PC-3 (cell line): ENCODE measurements around the gene DAPK1. TPM values are rescaled to one million over a fixed set of nuclear protein-coding genes. Genes with fewer than 3 reads are reported as not detected.

Experiments
- ATAC-seq: fragments of 200-7000 bp; cut with Tn5 transposase; 2 replicates; pipeline ENCODE4 v1.9.1; 2020; ENCODE audit warnings: mild to moderate bottlenecking, moderate library complexity
- BruUV-seq: library from RNA; stranded (reverse); fragments of 400-500 nt; replicated peaks from 2 replicates; lab custom pipeline; 2021; lab: Mats Ljungman, UMichigan
- CTCF ChIA-PET: fragments of 300-600 bp; sonication (Branson Sonifier 250); formaldehyde crosslinking; loops from one replicate; lab custom pipeline; 2022; ENCODE audit warnings: antibody characterized with exemption; lab: Charles Lee
- POLR2A ChIA-PET: fragments of 300-600 bp; sonication (Branson Sonifier 250); formaldehyde crosslinking; loops from one replicate; lab custom pipeline; 2022; ENCODE audit warnings: antibody characterized with exemption; ENCODE audit not compliant: unreplicated experiment; lab: Charles Lee
- DNase-seq: peaks from one replicate; pipeline ENCODE4 v3.0.0-alpha.2; 2015
- H2AFZ ChIP-seq: fragments of 300-600 bp; sonication (generic); 2 replicates; pipeline ENCODE4 v1.6.0; 2016; ENCODE audit warnings: antibody characterized with exemption, low read length
- H3F3A ChIP-seq: fragments of 300-600 bp; sonication (generic); one replicate; pipeline ENCODE4 v1.6.0; 2017; ENCODE audit warnings: antibody characterized with exemption, low read length, control low read depth, mild to moderate bottlenecking; ENCODE audit not compliant: unreplicated experiment
- H3K27ac ChIP-seq: fragments of 300-600 bp; sonication (generic); 2 replicates; pipeline ENCODE4 v1.5.1; 2016; ENCODE audit warnings: mild to moderate bottlenecking, low read length
- H3K27me3 ChIP-seq: fragments of 300-600 bp; sonication (generic); 2 replicates; pipeline ENCODE4 v1.6.1; 2016; ENCODE audit warnings: low read length, mixed read lengths
- H3K36me3 ChIP-seq: fragments of 300-600 bp; sonication (generic); 2 replicates; pipeline ENCODE4 v1.6.1; 2016; ENCODE audit warnings: low read depth, mixed run types, low read length, mixed read lengths
- H3K4me1 ChIP-seq: fragments of 300-600 bp; sonication (generic); 2 replicates; pipeline ENCODE4 v1.5.1; 2016; ENCODE audit warnings: low read length; ENCODE audit not compliant: insufficient read depth
- H3K4me2 ChIP-seq: fragments of 300-600 bp; sonication (generic); 2 replicates; pipeline ENCODE4 v1.6.0; 2016; ENCODE audit warnings: low read length
- H3K4me3 ChIP-seq: fragments of 300-600 bp; sonication (generic); 2 replicates; pipeline ENCODE4 v1.5.1; 2016; ENCODE audit warnings: mild to moderate bottlenecking, low read length, mixed read lengths
- H3K79me2 ChIP-seq: fragments of 300-600 bp; sonication (generic); 2 replicates; pipeline ENCODE4 v1.6.1; 2017; ENCODE audit warnings: low read length, mixed read lengths
- H3K9ac ChIP-seq: fragments of 300-600 bp; sonication (generic); 2 replicates; pipeline ENCODE4 v1.6.0; 2016; ENCODE audit warnings: mild to moderate bottlenecking, low read length
- H3K9me2 ChIP-seq: fragments of 300-600 bp; sonication (generic); replicated peaks from 2 replicates; pipeline ENCODE4 v1.6.1; 2016; ENCODE audit warnings: mixed run types, low read length, mixed read lengths
- H3K9me3 ChIP-seq: fragments of 300-600 bp; sonication (generic); 2 replicates; pipeline ENCODE4 v1.6.1; 2016; ENCODE audit warnings: low read length, mixed read lengths
- H4K20me1 ChIP-seq: fragments of 300-600 bp; sonication (generic); 2 replicates; pipeline ENCODE4 v1.6.1; 2016; ENCODE audit warnings: low read length, mixed read lengths
- EZH2 ChIP-seq: fragments of 300-600 bp; sonication (generic); IDR thresholded peaks from one replicate; pipeline ENCODE4 v1.6.1; 2017; ENCODE audit warnings: antibody characterized with exemption, mild to moderate bottlenecking, low read length; ENCODE audit not compliant: unreplicated experiment
- EZH2phosphoT487 ChIP-seq: fragments of 300-600 bp; sonication (generic); IDR thresholded peaks from 2 replicates; pipeline ENCODE4 v1.6.1; 2018; ENCODE audit warnings: mild to moderate bottlenecking, antibody characterized with exemption, low read length, borderline replicate concordance
- intact Hi-C: fragments of 100-400 bp; cut with micrococcal nuclease; formaldehyde crosslinking; loops from 2 replicates; pipeline ENCODE4 v1.9.0; 2023
- total RNA-seq: library from RNA; depleted of rRNA; stranded (reverse); fragments of >200 nt; gene quantifications from 2 replicates; pipeline ENCODE4 v1.2.3, GENCODE V29; 2014
- TF ChIP-seq, protein P1 (sequence below): fragments of 300-600 bp; sonication (generic); conservative IDR thresholded peaks from 2 replicates; pipeline ENCODE4 v1.5.1; 2017; ENCODE audit warnings: antibody characterized with exemption, low read depth, mild to moderate bottlenecking, low read length

The DAPK1 gene
- total RNA-seq, 1 experiment from 2014 or later, result not detected

DNA sequence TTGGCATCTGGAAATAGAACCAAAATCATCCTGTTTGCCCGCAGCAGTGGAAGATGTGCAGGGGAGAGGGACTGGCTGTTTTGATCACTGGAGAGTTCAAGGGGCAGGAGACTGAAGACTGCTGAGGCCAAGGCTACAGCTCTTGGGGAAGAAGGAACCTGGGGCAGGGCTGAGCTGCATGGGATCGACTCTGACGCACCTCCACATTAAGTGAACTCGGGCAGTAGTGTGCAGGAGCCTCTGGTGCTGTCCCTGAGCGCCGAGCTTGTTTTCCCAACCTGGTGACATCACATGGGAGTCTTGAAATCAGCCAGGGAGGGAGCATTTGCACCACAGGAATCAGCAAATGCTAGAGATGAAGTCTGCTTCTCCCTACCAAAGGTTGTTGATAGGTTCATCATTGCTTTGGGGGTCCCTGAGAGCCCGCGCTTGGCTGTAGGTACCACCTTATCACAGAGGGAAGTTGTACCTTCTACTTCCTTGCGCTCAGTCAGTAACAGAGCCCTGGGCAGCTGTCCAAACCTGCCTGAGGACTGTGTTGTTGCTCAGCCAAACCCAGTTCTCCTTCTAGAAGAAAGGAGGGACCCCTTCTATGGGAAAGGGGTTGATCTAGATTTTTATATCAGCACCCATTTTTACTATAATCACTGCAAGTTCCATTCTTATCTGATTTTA lies 175.9 kb downstream of the DAPK1 start:
- H3K9me3 ChIP-seq, result no peaks in the 10 kb centered on the region
- H3K9me2 ChIP-seq, result no peaks in the 10 kb centered on the region
- no peak overlapping the region for H3K27ac ChIP-seq
- H3K4me1 ChIP-seq, result no peaks in the 10 kb centered on the region
- H3K36me3 ChIP-seq, result no peaks in the 10 kb centered on the region
- H3F3A ChIP-seq, result no peaks in the 10 kb centered on the region
- no TSS peak for BruUV-seq
- no peak for ATAC-seq
- no peaks in the 10 kb centered on the region for H3K79me2 ChIP-seq
- ChIA-PET POLR2A (no interaction called here), CTCF (no interaction called here)
- H2AFZ ChIP-seq, result no peak overlapping the region
- TF ChIP-seq EZH2 (no peak), EZH2phosphoT487 (no peak)
- H4K20me1 ChIP-seq, result no peaks in the 10 kb centered on the region
- no peak overlapping the region for H3K4me3 ChIP-seq
- H3K27me3 ChIP-seq, result peaks cover 19% of the 10 kb centered on the region
- H3K4me2 ChIP-seq, result no peak overlapping the region
- intact Hi-C loops, result no loop called here
- no peak for DNase-seq
- H3K9ac ChIP-seq, result no peak overlapping the region

DNA sequence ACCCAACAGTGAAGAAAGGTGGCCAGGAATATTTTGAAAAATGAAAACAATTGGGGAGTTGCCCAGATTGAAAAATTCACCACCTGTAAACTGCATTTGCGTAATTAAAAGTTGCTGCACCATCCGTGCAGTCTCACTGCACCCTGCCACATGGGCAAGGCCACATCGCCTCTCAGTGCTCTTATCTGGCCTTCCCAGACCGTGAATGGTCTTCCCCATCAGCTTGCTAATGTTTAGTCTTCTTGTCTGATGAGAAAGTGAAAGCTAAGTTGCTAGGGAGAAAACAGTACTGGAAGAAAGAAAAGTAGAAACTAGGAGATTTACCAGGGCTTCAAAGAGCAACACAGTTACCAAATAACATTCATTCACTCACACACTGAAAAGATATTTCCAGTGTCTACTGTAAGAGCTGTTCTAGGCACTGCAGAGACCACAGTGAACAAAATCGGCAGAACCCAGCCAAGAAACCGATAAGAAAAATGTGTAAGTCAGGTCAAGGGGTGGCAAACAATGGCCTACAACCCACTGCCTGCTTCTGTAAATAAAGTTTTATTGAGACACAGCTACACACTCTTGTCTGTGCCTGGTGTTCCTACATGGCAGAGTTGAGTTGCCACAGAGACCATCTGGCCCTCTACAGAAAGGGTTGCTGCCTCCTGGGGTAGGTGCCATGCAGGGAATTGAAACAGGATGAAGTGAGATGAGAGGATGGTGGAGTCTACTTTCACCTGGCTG lies 177.1 kb downstream of the DAPK1 start:
- H3K9ac ChIP-seq, result no peak overlapping the region
- H3K27ac ChIP-seq, result no peak overlapping the region
- H3K9me3 ChIP-seq, result no peaks in the 10 kb centered on the region
- no TSS peak for BruUV-seq
- no peaks in the 10 kb centered on the region for H3K79me2 ChIP-seq
- no peak overlapping the region for H3K4me2 ChIP-seq
- no peaks in the 10 kb centered on the region for H4K20me1 ChIP-seq
- TF ChIP-seq EZH2 (no peak), EZH2phosphoT487 (no peak)
- TF ChIP-seq, protein P1, sequence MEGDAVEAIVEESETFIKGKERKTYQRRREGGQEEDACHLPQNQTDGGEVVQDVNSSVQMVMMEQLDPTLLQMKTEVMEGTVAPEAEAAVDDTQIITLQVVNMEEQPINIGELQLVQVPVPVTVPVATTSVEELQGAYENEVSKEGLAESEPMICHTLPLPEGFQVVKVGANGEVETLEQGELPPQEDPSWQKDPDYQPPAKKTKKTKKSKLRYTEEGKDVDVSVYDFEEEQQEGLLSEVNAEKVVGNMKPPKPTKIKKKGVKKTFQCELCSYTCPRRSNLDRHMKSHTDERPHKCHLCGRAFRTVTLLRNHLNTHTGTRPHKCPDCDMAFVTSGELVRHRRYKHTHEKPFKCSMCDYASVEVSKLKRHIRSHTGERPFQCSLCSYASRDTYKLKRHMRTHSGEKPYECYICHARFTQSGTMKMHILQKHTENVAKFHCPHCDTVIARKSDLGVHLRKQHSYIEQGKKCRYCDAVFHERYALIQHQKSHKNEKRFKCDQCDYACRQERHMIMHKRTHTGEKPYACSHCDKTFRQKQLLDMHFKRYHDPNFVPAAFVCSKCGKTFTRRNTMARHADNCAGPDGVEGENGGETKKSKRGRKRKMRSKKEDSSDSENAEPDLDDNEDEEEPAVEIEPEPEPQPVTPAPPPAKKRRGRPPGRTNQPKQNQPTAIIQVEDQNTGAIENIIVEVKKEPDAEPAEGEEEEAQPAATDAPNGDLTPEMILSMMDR, result no peak
- no peak overlapping the region for H3K4me3 ChIP-seq
- intact Hi-C loops, result no loop called here
- H2AFZ ChIP-seq, result no peak overlapping the region
- H3K4me1 ChIP-seq, result no peaks in the 10 kb centered on the region
- ATAC-seq (no peak), DNase-seq (no peak)
- POLR2A ChIA-PET, result no interaction called here
- H3F3A ChIP-seq, result no peaks in the 10 kb centered on the region
- H3K27me3 ChIP-seq, result peaks cover 19% of the 10 kb centered on the region
- no peaks in the 10 kb centered on the region for H3K9me2 ChIP-seq
- CTCF ChIA-PET, result no interaction called here
- no peaks in the 10 kb centered on the region for H3K36me3 ChIP-seq

DNA sequence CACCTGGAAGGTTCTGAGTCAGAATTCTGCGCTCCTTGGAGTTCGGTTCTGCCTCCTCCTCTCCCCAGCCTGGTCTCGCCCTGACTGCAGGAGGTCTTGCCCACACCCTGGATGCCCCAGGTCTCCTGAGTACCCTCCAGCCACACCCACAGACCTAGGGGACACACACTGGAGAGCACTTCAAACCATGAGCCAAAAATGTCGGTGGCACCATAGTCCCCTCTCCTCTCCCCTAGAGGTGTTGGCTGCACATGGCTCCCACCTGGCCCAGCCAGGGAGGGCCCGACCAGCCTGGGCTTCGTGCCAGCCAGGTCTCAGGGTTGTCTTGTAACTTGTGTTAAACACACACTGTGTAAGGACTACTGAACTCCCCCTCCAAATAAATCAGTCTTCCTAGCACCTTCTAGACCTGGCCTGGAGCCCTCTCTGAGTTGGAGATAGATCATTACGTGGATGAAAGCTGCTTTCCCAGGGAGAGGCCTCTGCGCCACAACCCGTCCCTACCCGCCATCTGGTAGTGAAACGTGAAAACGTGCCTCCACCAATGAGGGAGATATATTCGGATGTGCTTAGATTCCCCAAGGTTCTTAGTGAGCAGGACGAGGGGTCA lies 178.3 kb downstream of the DAPK1 start:
- Histone ChIP-seq H2AFZ (no peak overlapping the region), H3K9me3 (no peaks in the 10 kb centered on the region), H3K9me2 (no peaks in the 10 kb centered on the region), H3K4me3 (no peak overlapping the region), H3K4me1 (no peaks in the 10 kb centered on the region), H3K4me2 (no peak overlapping the region), H3K27ac (no peak overlapping the region), H3K79me2 (no peaks in the 10 kb centered on the region), H3K9ac (no peak overlapping the region), H3F3A (no peaks in the 10 kb centered on the region), H3K27me3 (peaks cover 10% of the 10 kb centered on the region), H3K36me3 (no peaks in the 10 kb centered on the region), H4K20me1 (no peaks in the 10 kb centered on the region)
- no peak for DNase-seq
- BruUV-seq, result no TSS peak
- no peak for ATAC-seq
- ChIA-PET POLR2A (no interaction called here), CTCF (no interaction called here)
- TF ChIP-seq EZH2, result no peak
- intact Hi-C loops, result no loop called here
